ENCODE measurements around the gene PIEZO2.

GRCh38 chr18:10851824-10852319, 297.5 kb downstream of the PIEZO2 start:
- peak in 10 of 11 experiments; percentile 17 to 66 (median 54) for TF ChIP-seq CTCF (IDR thresholded peaks at IDR 0.05 in 8 of 11, conservative IDR thresholded peaks at IDR 0.05 in 3 of 11)
- no peak for TF ChIP-seq POLR2A (IDR thresholded peaks at IDR 0.05)
- TF ChIP-seq POLR2AphosphoS5 (IDR thresholded peaks at IDR 0.05): no peak

Data from spleen (tissue), 7 donors.